ENCODE results near the gene CGREF1. TPM values are rescaled to one million over a fixed set of nuclear protein-coding genes. Genes with fewer than 3 reads are reported as not detected.

CGREF1 gene
- total and polyA plus RNA-seq, 4 donors = 0.98 to 16.1 (median 11.7) TPM

GRCh38 chr2:27133195-27133875 lies 14.4 kb upstream of the CGREF1 start:
- H3K9ac ChIP-seq (ENCODE audit: low read depth in 1 of 2, low read length in 2 of 2) = peak overlapping the region; percentile 59 to 92
- no peaks in the 10 kb centered on the region for H3K9me3 ChIP-seq (ENCODE audit: control insufficient read depth in 4 of 4, low read length in 3 of 4)
- H3K27ac ChIP-seq (ENCODE audit: low read depth in 1 of 2, low read length in 2 of 2) = peak overlapping the region in 1 of 2 donors; percentile 92
- no peaks in the 10 kb centered on the region for H3K27me3 ChIP-seq (ENCODE audit: control insufficient read depth in 4 of 4, insufficient read depth in 4 of 4, low read length in 3 of 4)
- H3K36me3 ChIP-seq (ENCODE audit: control insufficient read depth in 4 of 4, insufficient read depth in 3 of 4, low read depth in 1 of 4, low read length in 3 of 4) = peaks cover 13 to 32% (median 24%) of the 10 kb centered on the region in 4 donors
- TF ChIP-seq CTCF (IDR thresholded peaks at IDR 0.05; ENCODE audit: low read depth, low read length, missing input control) = no peak
- no peak for TF ChIP-seq HNF4A (conservative IDR thresholded peaks at IDR 0.05)
- peak; percentile 65 for TF ChIP-seq YY1 (IDR thresholded peaks at IDR 0.05)
- no peak for TF ChIP-seq ATF3 (IDR thresholded peaks at IDR 0.05)
- TF ChIP-seq RXRA (IDR thresholded peaks at IDR 0.05) = peak in 1 of 2 donors; percentile 30
- no peak for TF ChIP-seq FOXA1 (IDR thresholded peaks at IDR 0.05)
- TF ChIP-seq REST (IDR thresholded peaks at IDR 0.05) = no peak
- TF ChIP-seq SP1 (IDR thresholded peaks at IDR 0.05) = no peak
- no peak for TF ChIP-seq GABPA (IDR thresholded peaks at IDR 0.05 in 1 of 2, conservative IDR thresholded peaks at IDR 0.05 in 1 of 2)
- TF ChIP-seq TAF1 (conservative IDR thresholded peaks at IDR 0.05) = no peak
- TF ChIP-seq JUND (IDR thresholded peaks at IDR 0.05) = no peak
- no peak for TF ChIP-seq FOXA2 (IDR thresholded peaks at IDR 0.05)
- no peak for TF ChIP-seq ZBTB33 (IDR thresholded peaks at IDR 0.05)
- TF ChIP-seq RAD21 (IDR thresholded peaks at IDR 0.05) = peak in 1 of 2 donors; percentile 29
- TF ChIP-seq NR2F2 (IDR thresholded peaks at IDR 0.05) = no peak
- TF ChIP-seq EGR1 (IDR thresholded peaks at IDR 0.05; ENCODE audit: low read depth in 2 of 2) = no peak
- no peak for TF ChIP-seq HNF4G (IDR thresholded peaks at IDR 0.05)
- TF ChIP-seq MAX (IDR thresholded peaks at IDR 0.05) = no peak
- DNase-seq (ENCODE audit: low spot score) = no peak
- 40% methylated on average over 14 of the region's 14 CpGs for WGBS
- peaks cover 3 to 12% (median 10%) of the 10 kb centered on the region in 4 donors for H3K4me1 ChIP-seq (ENCODE audit: control insufficient read depth in 4 of 4, insufficient read depth in 4 of 4, low read length in 3 of 4)
- peak overlapping the region; percentile 89 to 93 (median 92) for H3K4me3 ChIP-seq (ENCODE audit: low read depth in 1 of 3, low read length in 3 of 3)
